ENCODE data around the gene RPL6. TPM values are rescaled to one million over a fixed set of nuclear protein-coding genes. Genes with fewer than 3 reads are reported as not detected.
"Not testable (repeated sequence)": the region's sequence is repeated elsewhere in the genome, so short reads cannot be mapped to it uniquely, and the experiment has no call there.

RPL6 gene
- 1,039 TPM for total RNA-seq

GRCh38 chr12:112409064-112409905 is at the start of gene RPL6:
Gene RPL6, minus strand, starts transcription at chr12:112409605. Its CDS starts 949 bp downstream, at chr12:112408656.
- peak; percentile 94 for DNase-seq

GRCh38 chr12:112458751-112459150 is 49.3 kb upstream of the RPL6 start:
- no peak for DNase-seq

- no peak for DNase-seq
Measured at GRCh38 chr12:112458330-112458729, 48.9 kb upstream of the RPL6 start.

GRCh38 chr12:112457142-112457541 is 47.7 kb upstream of the RPL6 start:
- DNase-seq: not testable (repeated sequence)

GRCh38 chr12:112456029-112456428 is 46.6 kb upstream of the RPL6 start:
- no peak for DNase-seq

GRCh38 chr12:112450725-112451124 is 41.3 kb upstream of the RPL6 start:
- DNase-seq: no peak

GRCh38 chr12:112448165-112448564 is 38.8 kb upstream of the RPL6 start:
- DNase-seq: not testable (repeated sequence)

- DNase-seq: no peak
Measured at GRCh38 chr12:112447106-112447505, 37.7 kb upstream of the RPL6 start.

GRCh38 chr12:112446008-112446725 is 36.8 kb upstream of the RPL6 start:
- no peak for DNase-seq

GRCh38 chr12:112443916-112444315 is 34.5 kb upstream of the RPL6 start:
- no peak for DNase-seq

GRCh38 chr12:112440653-112441052 is 31.2 kb upstream of the RPL6 start:
- DNase-seq: not testable (repeated sequence)

- no peak for DNase-seq
Measured at GRCh38 chr12:112439769-112440168, 30.4 kb upstream of the RPL6 start.

GRCh38 chr12:112438645-112439044 is 29.2 kb upstream of the RPL6 start:
- DNase-seq: not testable (repeated sequence)

GRCh38 chr12:112433551-112433950 is 24.1 kb upstream of the RPL6 start:
- no peak for DNase-seq

- no peak for DNase-seq
Measured at GRCh38 chr12:112431965-112432364, 22.6 kb upstream of the RPL6 start.

GRCh38 chr12:112430929-112431328 is 21.5 kb upstream of the RPL6 start:
- no peak for DNase-seq

GRCh38 chr12:112427760-112428159 is 18.4 kb upstream of the RPL6 start:
- no peak for DNase-seq

- no peak for DNase-seq
Measured at GRCh38 chr12:112425582-112426382, 16.4 kb upstream of the RPL6 start.

- DNase-seq: no peak
Measured at GRCh38 chr12:112424126-112424525, 14.7 kb upstream of the RPL6 start.

GRCh38 chr12:112422531-112422930 is 13.1 kb upstream of the RPL6 start:
- DNase-seq: no peak

- DNase-seq: no peak
Measured at GRCh38 chr12:112421363-112421762, 12.0 kb upstream of the RPL6 start.

GRCh38 chr12:112420740-112421139 is 11.3 kb upstream of the RPL6 start:
- DNase-seq: no peak

Data from skin of body (tissue), 2 donors.